ENCODE results near the gene TANC1. TPM values are rescaled to one million over a fixed set of nuclear protein-coding genes. Genes with fewer than 3 reads are reported as not detected.

The TANC1 gene
- total RNA-seq, 1 experiment from 2014 or later = not detected

GRCh38 chr2:159054032-159054334, 85.5 kb downstream of the TANC1 start:
- no peaks in the 10 kb centered on the region for H3K9me2 ChIP-seq (replicated peaks; ENCODE audit: insufficient read depth, low read length)
- no peaks in the 10 kb centered on the region for H3K36me3 ChIP-seq (ENCODE audit: insufficient read depth, low read length)
- H3K27me3 ChIP-seq (ENCODE audit: low read length) = no peaks in the 10 kb centered on the region
- H4K20me1 ChIP-seq (ENCODE audit: insufficient read depth, low read depth, low read length) = no peaks in the 10 kb centered on the region
- H3K4me1 ChIP-seq (ENCODE audit: low read length) = no peaks in the 10 kb centered on the region
- no peak overlapping the region for H3K4me3 ChIP-seq (ENCODE audit: low read length)
- no peak overlapping the region for H3K4me2 ChIP-seq (ENCODE audit: low read depth, low read length, poor library complexity, severe bottlenecking)
- no peak overlapping the region for H2AFZ ChIP-seq (ENCODE audit: low read length)
- H3K9me3 ChIP-seq (ENCODE audit: low read length) = no peaks in the 10 kb centered on the region
- no peak overlapping the region for H3K9ac ChIP-seq (ENCODE audit: low read length)
- no peak for DNase-seq
- H3K27ac ChIP-seq (ENCODE audit: low read length) = no peak overlapping the region
- no peaks in the 10 kb centered on the region for H3K79me2 ChIP-seq (ENCODE audit: low read length)

DNA sequence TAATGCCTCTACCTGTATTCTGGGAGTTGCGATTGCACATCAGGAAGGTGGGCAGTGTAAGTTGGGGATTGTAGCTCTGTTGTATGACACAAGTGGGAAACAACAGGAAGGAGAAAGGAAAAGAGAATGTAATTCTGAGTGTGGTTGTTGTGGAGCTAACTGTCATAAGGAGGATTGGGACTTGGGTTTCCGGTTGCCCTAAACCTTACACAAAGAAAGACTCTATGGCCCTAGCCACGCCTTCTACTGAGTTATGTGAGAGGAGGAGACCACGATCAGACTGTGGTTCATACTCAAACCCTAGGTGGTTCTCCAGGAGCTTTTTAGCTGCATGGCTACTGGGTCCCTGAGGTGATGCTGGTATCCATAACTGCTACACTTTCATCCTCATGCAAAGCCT, 86.5 kb downstream of the TANC1 start:
- no peak overlapping the region for H3K27ac ChIP-seq (ENCODE audit: low read length)
- H3K36me3 ChIP-seq (ENCODE audit: insufficient read depth, low read length) = no peaks in the 10 kb centered on the region
- H3K9me2 ChIP-seq (replicated peaks; ENCODE audit: insufficient read depth, low read length) = no peaks in the 10 kb centered on the region
- H3K9me3 ChIP-seq (ENCODE audit: low read length) = no peaks in the 10 kb centered on the region
- H3K4me1 ChIP-seq (ENCODE audit: low read length) = no peaks in the 10 kb centered on the region
- no peaks in the 10 kb centered on the region for H4K20me1 ChIP-seq (ENCODE audit: insufficient read depth, low read depth, low read length)
- no peak overlapping the region for H3K9ac ChIP-seq (ENCODE audit: low read length)
- no peaks in the 10 kb centered on the region for H3K79me2 ChIP-seq (ENCODE audit: low read length)
- no peak overlapping the region for H3K4me2 ChIP-seq (ENCODE audit: low read depth, low read length, poor library complexity, severe bottlenecking)
- DNase-seq = no peak
- H3K27me3 ChIP-seq (ENCODE audit: low read length) = no peaks in the 10 kb centered on the region
- no peak overlapping the region for H2AFZ ChIP-seq (ENCODE audit: low read length)
- no peak overlapping the region for H3K4me3 ChIP-seq (ENCODE audit: low read length)

- H3K79me2 ChIP-seq (ENCODE audit: low read length) = no peaks in the 10 kb centered on the region
- no peak overlapping the region for H2AFZ ChIP-seq (ENCODE audit: low read length)
- no peaks in the 10 kb centered on the region for H3K4me1 ChIP-seq (ENCODE audit: low read length)
- H3K36me3 ChIP-seq (ENCODE audit: insufficient read depth, low read length) = no peaks in the 10 kb centered on the region
- no peaks in the 10 kb centered on the region for H3K9me2 ChIP-seq (replicated peaks; ENCODE audit: insufficient read depth, low read length)
- H3K9me3 ChIP-seq (ENCODE audit: low read length) = no peaks in the 10 kb centered on the region
- no peaks in the 10 kb centered on the region for H4K20me1 ChIP-seq (ENCODE audit: insufficient read depth, low read depth, low read length)
- no peak overlapping the region for H3K27ac ChIP-seq (ENCODE audit: low read length)
- no peak overlapping the region for H3K9ac ChIP-seq (ENCODE audit: low read length)
- H3K4me3 ChIP-seq (ENCODE audit: low read length) = no peak overlapping the region
- no peak for DNase-seq
- no peaks in the 10 kb centered on the region for H3K27me3 ChIP-seq (ENCODE audit: low read length)
- no peak overlapping the region for H3K4me2 ChIP-seq (ENCODE audit: low read depth, low read length, poor library complexity, severe bottlenecking)
Observed at GRCh38 chr2:159060518-159060917, 92.1 kb downstream of the TANC1 start.

GRCh38 chr2:159063677-159064076, 95.2 kb downstream of the TANC1 start:
- Histone ChIP-seq H4K20me1 (ENCODE audit: insufficient read depth, low read depth, low read length) (no peaks in the 10 kb centered on the region), H3K4me3 (ENCODE audit: low read length) (no peak overlapping the region), H3K9me3 (ENCODE audit: low read length) (no peaks in the 10 kb centered on the region), H3K9ac (ENCODE audit: low read length) (no peak overlapping the region), H3K27ac (ENCODE audit: low read length) (no peak overlapping the region), H3K79me2 (ENCODE audit: low read length) (no peaks in the 10 kb centered on the region), H3K36me3 (ENCODE audit: insufficient read depth, low read length) (no peaks in the 10 kb centered on the region), H3K27me3 (ENCODE audit: low read length) (no peaks in the 10 kb centered on the region), H3K4me1 (ENCODE audit: low read length) (no peaks in the 10 kb centered on the region), H3K4me2 (ENCODE audit: low read depth, low read length, poor library complexity, severe bottlenecking) (no peak overlapping the region), H3K9me2 (replicated peaks; ENCODE audit: insufficient read depth, low read length) (no peaks in the 10 kb centered on the region), H2AFZ (ENCODE audit: low read length) (no peak overlapping the region)
- no peak for DNase-seq

DNA sequence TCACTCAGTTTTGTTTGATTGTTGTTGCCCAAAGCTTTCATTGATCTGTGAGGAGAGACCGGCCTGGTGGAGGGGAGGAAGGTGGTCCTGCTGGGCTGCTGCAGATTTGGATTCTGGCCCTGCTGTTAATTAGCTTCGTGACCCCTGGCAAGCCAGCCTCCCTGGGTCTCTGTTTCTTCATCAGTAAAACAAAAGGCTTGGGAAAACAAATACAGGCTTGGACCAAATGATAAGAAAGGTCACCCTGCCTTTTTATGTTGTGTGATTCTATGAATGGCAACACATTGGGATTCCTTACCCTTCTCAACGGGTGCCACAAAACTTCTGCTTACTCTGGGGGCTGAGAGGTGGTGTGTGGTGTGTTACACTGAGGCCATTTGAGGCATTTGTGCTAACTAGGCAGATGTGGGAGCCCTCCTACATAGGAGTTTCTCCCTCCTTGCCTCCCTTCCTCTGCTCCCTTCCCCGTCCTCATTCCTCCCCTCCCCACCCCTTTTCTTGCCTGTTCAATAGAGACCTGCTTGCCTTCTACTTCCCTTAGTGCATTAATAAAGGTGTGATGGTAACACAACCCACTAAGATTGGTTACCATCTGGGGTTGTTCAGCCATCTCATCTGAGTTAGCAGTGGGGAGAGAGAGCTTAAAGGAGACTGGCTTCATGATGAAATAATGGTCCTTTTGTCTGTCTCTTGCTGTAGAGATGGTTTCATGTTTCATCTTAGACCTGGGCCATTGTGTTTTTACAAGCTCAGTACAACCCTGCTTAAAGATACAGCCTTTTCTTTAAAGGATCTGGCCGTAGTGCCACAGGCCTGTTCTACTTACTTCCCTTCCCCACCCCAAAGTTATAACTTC, 96.2 kb downstream of the TANC1 start:
- H3K27ac ChIP-seq (ENCODE audit: low read length) = no peak overlapping the region
- H3K36me3 ChIP-seq (ENCODE audit: insufficient read depth, low read length) = no peaks in the 10 kb centered on the region
- no peaks in the 10 kb centered on the region for H3K9me2 ChIP-seq (replicated peaks; ENCODE audit: insufficient read depth, low read length)
- no peaks in the 10 kb centered on the region for H3K27me3 ChIP-seq (ENCODE audit: low read length)
- H3K4me1 ChIP-seq (ENCODE audit: low read length) = no peaks in the 10 kb centered on the region
- no peak overlapping the region for H3K9ac ChIP-seq (ENCODE audit: low read length)
- no peaks in the 10 kb centered on the region for H3K79me2 ChIP-seq (ENCODE audit: low read length)
- H3K9me3 ChIP-seq (ENCODE audit: low read length) = no peaks in the 10 kb centered on the region
- no peak overlapping the region for H3K4me2 ChIP-seq (ENCODE audit: low read depth, low read length, poor library complexity, severe bottlenecking)
- H3K4me3 ChIP-seq (ENCODE audit: low read length) = no peak overlapping the region
- no peak for DNase-seq
- no peaks in the 10 kb centered on the region for H4K20me1 ChIP-seq (ENCODE audit: insufficient read depth, low read depth, low read length)
- H2AFZ ChIP-seq (ENCODE audit: low read length) = no peak overlapping the region

- H3K27me3 ChIP-seq (ENCODE audit: low read length) = no peaks in the 10 kb centered on the region
- no peaks in the 10 kb centered on the region for H3K9me2 ChIP-seq (replicated peaks; ENCODE audit: insufficient read depth, low read length)
- no peak overlapping the region for H2AFZ ChIP-seq (ENCODE audit: low read length)
- H3K4me1 ChIP-seq (ENCODE audit: low read length) = no peaks in the 10 kb centered on the region
- no peaks in the 10 kb centered on the region for H4K20me1 ChIP-seq (ENCODE audit: insufficient read depth, low read depth, low read length)
- no peaks in the 10 kb centered on the region for H3K9me3 ChIP-seq (ENCODE audit: low read length)
- H3K9ac ChIP-seq (ENCODE audit: low read length) = no peak overlapping the region
- H3K4me3 ChIP-seq (ENCODE audit: low read length) = no peak overlapping the region
- DNase-seq = no peak
- no peaks in the 10 kb centered on the region for H3K36me3 ChIP-seq (ENCODE audit: insufficient read depth, low read length)
- no peaks in the 10 kb centered on the region for H3K79me2 ChIP-seq (ENCODE audit: low read length)
- no peak overlapping the region for H3K4me2 ChIP-seq (ENCODE audit: low read depth, low read length, poor library complexity, severe bottlenecking)
- no peak overlapping the region for H3K27ac ChIP-seq (ENCODE audit: low read length)
Observed at GRCh38 chr2:159065313-159065712, 96.9 kb downstream of the TANC1 start.

DNA sequence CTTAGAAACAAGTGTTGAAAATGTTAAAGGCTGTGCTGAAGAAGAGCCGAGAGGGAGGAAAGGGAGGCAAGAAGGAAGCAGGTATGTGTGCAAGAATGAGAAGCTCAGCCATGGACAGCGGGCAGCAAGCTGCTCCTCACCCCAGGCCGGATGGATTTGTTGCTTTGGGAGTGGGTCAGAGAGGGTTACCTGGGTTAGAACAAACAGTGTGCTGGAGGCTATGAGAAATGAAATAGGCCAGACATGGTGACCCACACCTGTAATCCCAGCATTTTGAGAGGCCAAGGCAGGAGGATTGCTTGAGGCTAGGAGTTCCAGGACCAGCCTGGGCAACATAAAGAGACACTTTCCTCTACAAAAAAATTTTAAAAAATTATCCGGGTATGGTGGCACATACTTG, 97.5 kb downstream of the TANC1 start:
- H4K20me1 ChIP-seq (ENCODE audit: insufficient read depth, low read depth, low read length) = no peaks in the 10 kb centered on the region

GRCh38 chr2:159066541-159067156, 98.2 kb downstream of the TANC1 start:
- no peaks in the 10 kb centered on the region for H3K27me3 ChIP-seq (ENCODE audit: low read length)
- H3K9ac ChIP-seq (ENCODE audit: low read length) = no peak overlapping the region
- H3K79me2 ChIP-seq (ENCODE audit: low read length) = no peaks in the 10 kb centered on the region

More for the DNA sequence above, 97.5 kb downstream of the TANC1 start:
- Histone ChIP-seq H3K9ac (ENCODE audit: low read length) (no peak overlapping the region), H3K4me2 (ENCODE audit: low read depth, low read length, poor library complexity, severe bottlenecking) (no peak overlapping the region), H3K79me2 (ENCODE audit: low read length) (no peaks in the 10 kb centered on the region), H3K9me2 (replicated peaks; ENCODE audit: insufficient read depth, low read length) (no peaks in the 10 kb centered on the region), H3K4me3 (ENCODE audit: low read length) (no peak overlapping the region), H3K9me3 (ENCODE audit: low read length) (no peaks in the 10 kb centered on the region), H3K4me1 (ENCODE audit: low read length) (no peaks in the 10 kb centered on the region), H3K27ac (ENCODE audit: low read length) (no peak overlapping the region), H2AFZ (ENCODE audit: low read length) (no peak overlapping the region), H3K36me3 (ENCODE audit: insufficient read depth, low read length) (no peaks in the 10 kb centered on the region), H3K27me3 (ENCODE audit: low read length) (no peaks in the 10 kb centered on the region)
- DNase-seq = no peak

More at GRCh38 chr2:159066541-159067156, 98.2 kb downstream of the TANC1 start:
- H2AFZ ChIP-seq (ENCODE audit: low read length) = no peak overlapping the region
- no peaks in the 10 kb centered on the region for H3K36me3 ChIP-seq (ENCODE audit: insufficient read depth, low read length)
- no peak for DNase-seq
- H3K4me2 ChIP-seq (ENCODE audit: low read depth, low read length, poor library complexity, severe bottlenecking) = no peak overlapping the region
- no peaks in the 10 kb centered on the region for H4K20me1 ChIP-seq (ENCODE audit: insufficient read depth, low read depth, low read length)
- no peaks in the 10 kb centered on the region for H3K4me1 ChIP-seq (ENCODE audit: low read length)
- H3K9me3 ChIP-seq (ENCODE audit: low read length) = no peaks in the 10 kb centered on the region
- H3K4me3 ChIP-seq (ENCODE audit: low read length) = no peak overlapping the region
- no peaks in the 10 kb centered on the region for H3K9me2 ChIP-seq (replicated peaks; ENCODE audit: insufficient read depth, low read length)
- no peak overlapping the region for H3K27ac ChIP-seq (ENCODE audit: low read length)
